Nucleus accumbens (tissue), 56 donors: ENCODE results near the gene LY6G6C.
"Not testable (repeated sequence)": the region's sequence is repeated elsewhere in the genome, so short reads cannot be mapped to it uniquely, and the experiment has no call there.

Experiments
- DNase-seq, 56 donors: peaks; one replicate each; lab custom pipeline; 2025; lab: John Stamatoyannopoulos, UW

LY6G6C gene

GRCh38 chr6:31709157-31709556 lies 12.4 kb downstream of the LY6G6C start:
- not testable (repeated sequence) for DNase-seq

- no peak for DNase-seq
Measured at GRCh38 chr6:31708224-31708623, 13.3 kb downstream of the LY6G6C start.

GRCh38 chr6:31707701-31708100 lies 13.8 kb downstream of the LY6G6C start:
- no peak for DNase-seq

GRCh38 chr6:31706599-31706998 lies 14.9 kb downstream of the LY6G6C start, which contains the start of gene LY6G6F:
Gene LY6G6F (plus strand): TSS chr6:31706866. CDS start chr6:31706907, 41 bp downstream.
- DNase-seq, result no peak

- DNase-seq, result no peak
Measured at GRCh38 chr6:31705931-31706330, 15.6 kb downstream of the LY6G6C start.

GRCh38 chr6:31702819-31703716 lies 18.5 kb downstream of the LY6G6C start, which contains the start of gene ABHD16A:
Gene ABHD16A (minus strand): TSS chr6:31703324. CDS start chr6:31703281, 43 bp downstream.
- peak; percentile 73 to 99 (median 96) for DNase-seq

GRCh38 chr6:31702405-31702818 lies 19.1 kb downstream of the LY6G6C start:
- peak in 1 of 56 donors; percentile 62 for DNase-seq

GRCh38 chr6:31701666-31702404 lies 19.7 kb downstream of the LY6G6C start:
- DNase-seq, result no peak

GRCh38 chr6:31700740-31701401 lies 20.7 kb downstream of the LY6G6C start:
- no peak for DNase-seq

GRCh38 chr6:31697555-31697954 lies 24.0 kb downstream of the LY6G6C start:
- no peak for DNase-seq

GRCh38 chr6:31693535-31693934 lies 28.0 kb downstream of the LY6G6C start:
- DNase-seq, result no peak

GRCh38 chr6:31692886-31693285 lies 28.7 kb downstream of the LY6G6C start:
- no peak for DNase-seq

GRCh38 chr6:31692353-31692752 lies 29.2 kb downstream of the LY6G6C start:
- peak in 1 of 56 donors; percentile 6 for DNase-seq

- no peak for DNase-seq
Measured at GRCh38 chr6:31691564-31692108, 29.9 kb downstream of the LY6G6C start.

- no peak for DNase-seq
Measured at GRCh38 chr6:31691078-31691463, 30.5 kb downstream of the LY6G6C start.

GRCh38 chr6:31690231-31691077 lies 31.1 kb downstream of the LY6G6C start:
- peak in 13 of 56 donors; percentile 3 to 38 (median 15) for DNase-seq

- DNase-seq, result peak in 1 of 56 donors; percentile 12
Measured at GRCh38 chr6:31689249-31690110, 32.1 kb downstream of the LY6G6C start.

- DNase-seq, result no peak
Measured at GRCh38 chr6:31687860-31688693, 33.5 kb downstream of the LY6G6C start.
